ENCODE measurements around the gene SLC25A21. TPM values are rescaled to one million over a fixed set of nuclear protein-coding genes. Genes with fewer than 3 reads are reported as not detected.

Gene SLC25A21
- total and polyA plus RNA-seq, 2 of the 13 experiments (the other 11 are each of a cell fraction or from before 2014, with no cell fraction given) = 1.9 to 2.9 TPM

- TF ChIP-seq ZNF333 (CRISPR knock-in tag; IDR thresholded peaks at IDR 0.05; ENCODE audit: borderline replicate concordance) = peak; percentile 41
- TF ChIP-seq SALL1 (CRISPR knock-in tag; IDR thresholded peaks at IDR 0.05) = peak; percentile 97
- TF ChIP-seq, protein P1, sequence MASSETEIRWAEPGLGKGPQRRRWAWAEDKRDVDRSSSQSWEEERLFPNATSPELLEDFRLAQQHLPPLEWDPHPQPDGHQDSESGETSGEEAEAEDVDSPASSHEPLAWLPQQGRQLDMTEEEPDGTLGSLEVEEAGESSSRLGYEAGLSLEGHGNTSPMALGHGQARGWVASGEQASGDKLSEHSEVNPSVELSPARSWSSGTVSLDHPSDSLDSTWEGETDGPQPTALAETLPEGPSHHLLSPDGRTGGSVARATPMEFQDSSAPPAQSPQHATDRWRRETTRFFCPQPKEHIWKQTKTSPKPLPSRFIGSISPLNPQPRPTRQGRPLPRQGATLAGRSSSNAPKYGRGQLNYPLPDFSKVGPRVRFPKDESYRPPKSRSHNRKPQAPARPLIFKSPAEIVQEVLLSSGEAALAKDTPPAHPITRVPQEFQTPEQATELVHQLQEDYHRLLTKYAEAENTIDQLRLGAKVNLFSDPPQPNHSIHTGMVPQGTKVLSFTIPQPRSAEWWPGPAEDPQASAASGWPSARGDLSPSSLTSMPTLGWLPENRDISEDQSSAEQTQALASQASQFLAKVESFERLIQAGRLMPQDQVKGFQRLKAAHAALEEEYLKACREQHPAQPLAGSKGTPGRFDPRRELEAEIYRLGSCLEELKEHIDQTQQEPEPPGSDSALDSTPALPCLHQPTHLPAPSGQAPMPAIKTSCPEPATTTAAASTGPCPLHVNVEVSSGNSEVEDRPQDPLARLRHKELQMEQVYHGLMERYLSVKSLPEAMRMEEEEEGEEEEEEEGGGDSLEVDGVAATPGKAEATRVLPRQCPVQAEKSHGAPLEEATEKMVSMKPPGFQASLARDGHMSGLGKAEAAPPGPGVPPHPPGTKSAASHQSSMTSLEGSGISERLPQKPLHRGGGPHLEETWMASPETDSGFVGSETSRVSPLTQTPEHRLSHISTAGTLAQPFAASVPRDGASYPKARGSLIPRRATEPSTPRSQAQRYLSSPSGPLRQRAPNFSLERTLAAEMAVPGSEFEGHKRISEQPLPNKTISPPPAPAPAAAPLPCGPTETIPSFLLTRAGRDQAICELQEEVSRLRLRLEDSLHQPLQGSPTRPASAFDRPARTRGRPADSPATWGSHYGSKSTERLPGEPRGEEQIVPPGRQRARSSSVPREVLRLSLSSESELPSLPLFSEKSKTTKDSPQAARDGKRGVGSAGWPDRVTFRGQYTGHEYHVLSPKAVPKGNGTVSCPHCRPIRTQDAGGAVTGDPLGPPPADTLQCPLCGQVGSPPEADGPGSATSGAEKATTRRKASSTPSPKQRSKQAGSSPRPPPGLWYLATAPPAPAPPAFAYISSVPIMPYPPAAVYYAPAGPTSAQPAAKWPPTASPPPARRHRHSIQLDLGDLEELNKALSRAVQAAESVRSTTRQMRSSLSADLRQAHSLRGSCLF (CRISPR knock-in tag; IDR thresholded peaks at IDR 0.05; ENCODE audit: borderline replicate concordance) = no peak; the same call in 1 of the 2 replicates
- TF ChIP-seq TARDBP (CRISPR knock-in tag; IDR thresholded peaks at IDR 0.05) = no peak; the same call in none of the 2 replicates
- peak; percentile 95; the same call in 1 of the 2 replicates for TF ChIP-seq ZNF350 (CRISPR knock-in tag; IDR thresholded peaks at IDR 0.05; ENCODE audit: borderline replicate concordance, low read depth)
- peak; percentile 89; the same call in 1 of the 2 replicates for TF ChIP-seq TOPORS (CRISPR knock-in tag; IDR thresholded peaks at IDR 0.05)
- peak; percentile 98 for TF ChIP-seq ZNF430 (CRISPR knock-in tag; IDR thresholded peaks at IDR 0.05)
- peak; percentile 98 for TF ChIP-seq KDM5B (CRISPR knock-in tag; IDR thresholded peaks at IDR 0.05; ENCODE audit: borderline replicate concordance)
- TF ChIP-seq SOX13 (IDR thresholded peaks at IDR 0.05) = peak; percentile 30; the same call in 1 of the 2 replicates
- peak in 1 of 2 experiments; percentile 12; a peak in 1 of 4 replicates for TF ChIP-seq SOX13 (CRISPR knock-in tag; conservative IDR thresholded peaks at IDR 0.05 in 1 of 2, IDR thresholded peaks at IDR 0.05 in 1 of 2)
- TF ChIP-seq ETV5 (CRISPR knock-in tag; IDR thresholded peaks at IDR 0.05; ENCODE audit: borderline replicate concordance) = peak; percentile 40; the same call in 1 of the 2 replicates
- TF ChIP-seq ZSCAN31 (CRISPR knock-in tag; IDR thresholded peaks at IDR 0.05; ENCODE audit: low read depth) = peak; percentile 98
- TF ChIP-seq CHD2 (IDR thresholded peaks at IDR 0.05; ENCODE audit: low read depth, low read length) = peak; percentile 21; the same call in 1 of the 2 replicates
- TF ChIP-seq ZNF44 (CRISPR knock-in tag; IDR thresholded peaks at IDR 0.05) = peak; percentile 91; the same call in 1 of the 2 replicates
- no peak for TF ChIP-seq ZNF354B (CRISPR knock-in tag; IDR thresholded peaks at IDR 0.05)
- TF ChIP-seq ZNF670 (CRISPR knock-in tag; IDR thresholded peaks at IDR 0.05; ENCODE audit: borderline replicate concordance) = no peak
- peak; percentile 96; the same call in 1 of the 2 replicates for TF ChIP-seq GPN1 (CRISPR knock-in tag; IDR thresholded peaks at IDR 0.05; ENCODE audit: borderline replicate concordance)
- TF ChIP-seq GMEB1 (CRISPR knock-in tag; IDR thresholded peaks at IDR 0.05; ENCODE audit: borderline replicate concordance) = peak; percentile 77; the same call in 1 of the 2 replicates
These were observed 25.2 kb upstream of the SLC25A21 start, which contains the start of gene MIPOL1 (continued) for GRCh38 chr14:37197421-37198272.
